Middle frontal gyrus (tissue), 1 donor: ENCODE results near the gene GPD2.

ENCODE experiments used
- DNase-seq: peaks from one replicate; pipeline ENCODE4 v3.0.0-alpha.2; 2015; ENCODE audit warnings: low spot score; ENCODE audit errors: extremely low spot score

The GPD2 gene

GRCh38 chr2:156436497-156437085, 412 bp downstream of the GPD2 start:
- DNase-seq, result no peak

GRCh38 chr2:156437272-156437930, 1.2 kb downstream of the GPD2 start:
- no peak for DNase-seq

- DNase-seq, result no peak
Observed at GRCh38 chr2:156437931-156438410, 1.8 kb downstream of the GPD2 start.

GRCh38 chr2:156443089-156443488, 6.9 kb downstream of the GPD2 start:
- no peak for DNase-seq

GRCh38 chr2:156445296-156446220, 9.4 kb downstream of the GPD2 start:
- DNase-seq, result no peak

GRCh38 chr2:156447761-156448160, 11.6 kb downstream of the GPD2 start:
- no peak for DNase-seq

GRCh38 chr2:156448766-156449165, 12.6 kb downstream of the GPD2 start:
- no peak for DNase-seq

GRCh38 chr2:156452971-156453370, 16.8 kb downstream of the GPD2 start:
- DNase-seq, result no peak

- no peak for DNase-seq
Observed at GRCh38 chr2:156455361-156455975, 19.3 kb downstream of the GPD2 start.

- DNase-seq, result no peak
Observed at GRCh38 chr2:156456616-156457015, 20.4 kb downstream of the GPD2 start.

GRCh38 chr2:156457523-156458517, 21.6 kb downstream of the GPD2 start:
- DNase-seq, result no peak

GRCh38 chr2:156459720-156460119, 23.5 kb downstream of the GPD2 start:
- DNase-seq, result no peak

- no peak for DNase-seq
Observed at GRCh38 chr2:156464106-156464505, 27.9 kb downstream of the GPD2 start.

GRCh38 chr2:156465573-156465972, 29.4 kb downstream of the GPD2 start:
- DNase-seq, result no peak

- no peak for DNase-seq
Observed at GRCh38 chr2:156466739-156467405, 30.7 kb downstream of the GPD2 start.

- no peak for DNase-seq
Observed at GRCh38 chr2:156470975-156471583, 34.9 kb downstream of the GPD2 start.

- no peak for DNase-seq
Observed at GRCh38 chr2:156471762-156472161, 35.6 kb downstream of the GPD2 start.

- DNase-seq, result no peak
Observed at GRCh38 chr2:156472686-156473085, 36.5 kb downstream of the GPD2 start.

GRCh38 chr2:156473445-156473844, 37.3 kb downstream of the GPD2 start:
- no peak for DNase-seq
